GM10266 (cell line): Measurements from ENCODE around the gene PHLDA2.

Experiments
- DNase-seq: peaks from one replicate; pipeline ENCODE4 v3.0.0; 2012; ENCODE audit errors: extremely low spot score
- CTCF ChIP-seq: IDR thresholded peaks from 2 replicates; pipeline ENCODE4 v1.5.1; 2012; ENCODE audit warnings: mild to moderate bottlenecking, low read depth; ENCODE audit not compliant: control insufficient read depth, insufficient read depth; ENCODE audit errors: missing control alignments

PHLDA2 gene

GRCh38 chr11:2927121-2927800 lies 2.0 kb downstream of the PHLDA2 start:
- DNase-seq = no peak
- no peak for TF ChIP-seq CTCF

GRCh38 chr11:2926611-2927051 lies 2.6 kb downstream of the PHLDA2 start:
- DNase-seq = no peak

GRCh38 chr11:2924821-2925675 lies 4.2 kb downstream of the PHLDA2 start:
- DNase-seq = no peak
- no peak for TF ChIP-seq CTCF

More at GRCh38 chr11:2926611-2927051, 2.6 kb downstream of the PHLDA2 start:
- TF ChIP-seq CTCF = no peak

- no peak for TF ChIP-seq CTCF
Measured at GRCh38 chr11:2924381-2924780, 4.8 kb downstream of the PHLDA2 start.

DNA sequence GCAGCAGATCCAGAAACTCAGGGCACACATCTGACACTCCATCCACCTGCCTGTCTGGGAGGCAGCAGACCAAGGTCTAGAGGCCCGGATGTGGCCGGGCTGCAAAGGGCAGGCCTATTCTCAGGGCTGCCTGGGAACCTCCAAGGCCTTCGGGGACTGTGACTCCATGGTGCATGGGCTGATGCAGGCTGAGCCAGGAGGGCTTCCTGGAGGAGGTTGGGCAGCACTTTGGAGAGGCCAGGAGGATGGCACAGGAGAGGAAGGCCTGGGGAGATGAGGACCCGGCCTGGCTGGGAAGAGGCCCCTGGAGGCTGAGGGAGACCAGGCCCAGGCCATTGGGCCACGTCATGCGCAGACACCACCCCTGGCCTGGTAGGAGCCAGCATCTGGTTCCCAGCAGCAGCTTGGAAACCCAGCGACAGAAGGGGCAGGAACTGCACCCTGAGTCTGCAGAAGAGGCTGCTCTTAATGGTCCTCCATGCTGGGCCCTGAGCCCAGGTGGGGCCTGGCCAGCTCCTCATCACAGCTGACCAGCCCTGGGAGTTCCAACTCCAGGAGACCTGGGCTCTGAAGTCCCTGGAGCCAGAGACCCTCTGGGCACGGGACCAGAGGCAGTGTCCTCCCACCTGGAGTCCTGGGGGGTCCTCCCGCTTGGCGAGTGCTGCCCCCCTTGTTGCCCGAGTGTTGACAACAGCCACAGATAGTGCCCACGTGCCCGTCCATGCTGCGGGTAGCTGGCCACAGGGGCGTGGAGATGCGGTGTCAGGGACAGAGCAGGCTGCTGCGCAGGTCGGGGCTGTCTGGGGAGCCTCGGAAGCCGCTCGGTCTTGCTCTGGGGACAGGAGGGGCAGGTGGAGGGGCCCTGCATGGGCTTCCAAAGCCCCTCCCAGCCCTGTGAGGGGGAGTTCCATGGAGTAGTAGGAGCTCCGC lies 5.5 kb downstream of the PHLDA2 start:
- TF ChIP-seq CTCF = no peak
- no peak for DNase-seq

More at GRCh38 chr11:2924381-2924780, 4.8 kb downstream of the PHLDA2 start:
- DNase-seq = no peak

- no peak for TF ChIP-seq CTCF
- no peak for DNase-seq
Measured at GRCh38 chr11:2922655-2923054, 6.6 kb downstream of the PHLDA2 start.
